IPS-NIHi7 (cell line): Measurements from ENCODE around the gene SMYD3.
"Not testable (repeated sequence)": the region's sequence is repeated elsewhere in the genome, so short reads cannot be mapped to it uniquely, and the experiment has no call there.

Experiments
- DNase-seq: peaks from one replicate; pipeline ENCODE4 v3.0.0; 2012; ENCODE audit warnings: mixed read lengths; ENCODE audit errors: extremely low spot score

Gene SMYD3

DNA sequence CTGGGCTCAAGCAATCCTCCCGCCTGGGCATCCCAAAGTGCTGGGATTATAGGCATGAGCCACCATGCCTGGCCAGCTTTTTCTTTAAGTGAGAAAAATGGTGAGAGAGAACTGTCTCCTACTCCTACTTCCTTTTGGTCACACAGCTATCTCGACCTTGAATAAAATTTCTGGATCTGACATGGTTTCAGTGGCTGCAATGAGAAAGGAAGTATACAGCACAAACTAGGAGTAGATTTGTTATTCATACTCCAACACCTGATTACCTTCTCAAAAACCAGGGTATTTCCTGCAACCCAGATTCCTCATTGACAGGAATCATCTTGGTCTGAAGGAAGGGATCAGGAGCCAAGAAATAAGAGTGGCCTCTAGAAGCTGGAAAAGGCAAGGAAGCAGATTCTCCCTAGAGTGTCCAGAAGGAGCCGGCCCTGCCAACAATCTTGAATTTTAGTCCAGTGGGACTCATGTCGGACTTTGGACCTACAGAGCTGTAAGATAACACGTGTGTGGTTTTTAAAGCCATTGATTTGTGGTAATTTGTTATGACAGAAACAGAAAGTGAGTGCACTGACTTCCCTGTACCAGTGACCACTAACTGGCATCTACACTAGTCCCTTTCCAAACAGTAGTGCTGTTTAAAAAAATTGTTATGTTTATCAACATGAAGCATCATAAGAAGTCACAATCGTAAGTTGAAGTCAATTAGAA is 516.6 kb downstream of the SMYD3 start:
- DNase-seq: no peak

GRCh38 chr1:245988393-245989078 is 518.5 kb downstream of the SMYD3 start:
- DNase-seq: no peak

DNA sequence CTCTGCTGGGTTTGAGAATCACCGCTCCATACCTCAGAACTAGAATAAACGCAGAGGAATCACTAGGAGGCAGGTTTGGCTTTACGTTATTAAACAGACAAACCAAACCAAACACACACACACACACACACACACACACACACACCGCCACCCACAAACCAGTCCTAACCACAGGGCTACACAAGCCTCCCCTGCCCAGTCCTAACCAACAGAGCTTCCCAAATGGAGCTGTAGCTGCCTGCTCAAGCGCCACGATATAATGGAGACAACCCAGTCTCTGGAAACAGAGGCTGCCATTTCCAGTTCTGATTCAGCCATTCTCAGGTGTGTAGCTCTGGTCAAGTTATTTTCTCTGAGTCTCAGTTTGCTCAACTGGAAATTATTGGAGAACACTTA is 519.1 kb downstream of the SMYD3 start:
- no peak for DNase-seq

DNA sequence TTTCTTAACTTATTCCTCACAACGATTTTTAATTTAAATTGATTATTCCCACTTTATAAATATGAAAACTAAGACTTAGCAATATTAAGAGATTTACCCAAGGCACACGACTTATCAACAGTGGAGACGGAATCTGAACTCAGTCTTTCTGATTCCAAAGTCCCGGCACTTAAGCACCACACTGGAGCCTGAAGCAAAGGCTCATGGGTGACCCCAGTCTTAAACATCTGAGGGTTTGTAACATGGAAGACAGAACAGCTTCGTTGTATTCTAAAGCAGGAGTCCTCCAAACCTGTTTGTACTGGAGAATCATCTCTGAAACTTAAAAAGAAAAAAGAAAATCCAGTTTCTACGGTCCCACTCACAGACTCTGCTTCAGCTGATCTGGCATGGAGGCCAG is 519.5 kb downstream of the SMYD3 start:
- no peak for DNase-seq

DNA sequence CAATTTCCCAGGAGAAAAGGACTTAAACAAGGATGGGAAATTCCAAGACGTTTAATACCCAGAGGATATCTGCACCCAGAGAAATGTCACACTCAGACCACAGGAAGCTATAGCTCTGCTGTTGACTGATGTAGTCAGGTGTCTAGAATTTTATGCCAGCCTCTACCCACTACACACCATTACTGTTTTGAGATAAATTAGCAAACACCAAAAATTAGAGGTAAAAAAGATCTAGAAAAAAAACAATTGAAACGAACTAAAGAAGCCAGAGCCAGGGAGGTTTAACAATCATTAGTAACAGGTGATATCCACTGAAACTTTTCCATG is 519.9 kb downstream of the SMYD3 start:
- DNase-seq: no peak

GRCh38 chr1:245986404-245987218 is 520.5 kb downstream of the SMYD3 start:
- DNase-seq: no peak

DNA sequence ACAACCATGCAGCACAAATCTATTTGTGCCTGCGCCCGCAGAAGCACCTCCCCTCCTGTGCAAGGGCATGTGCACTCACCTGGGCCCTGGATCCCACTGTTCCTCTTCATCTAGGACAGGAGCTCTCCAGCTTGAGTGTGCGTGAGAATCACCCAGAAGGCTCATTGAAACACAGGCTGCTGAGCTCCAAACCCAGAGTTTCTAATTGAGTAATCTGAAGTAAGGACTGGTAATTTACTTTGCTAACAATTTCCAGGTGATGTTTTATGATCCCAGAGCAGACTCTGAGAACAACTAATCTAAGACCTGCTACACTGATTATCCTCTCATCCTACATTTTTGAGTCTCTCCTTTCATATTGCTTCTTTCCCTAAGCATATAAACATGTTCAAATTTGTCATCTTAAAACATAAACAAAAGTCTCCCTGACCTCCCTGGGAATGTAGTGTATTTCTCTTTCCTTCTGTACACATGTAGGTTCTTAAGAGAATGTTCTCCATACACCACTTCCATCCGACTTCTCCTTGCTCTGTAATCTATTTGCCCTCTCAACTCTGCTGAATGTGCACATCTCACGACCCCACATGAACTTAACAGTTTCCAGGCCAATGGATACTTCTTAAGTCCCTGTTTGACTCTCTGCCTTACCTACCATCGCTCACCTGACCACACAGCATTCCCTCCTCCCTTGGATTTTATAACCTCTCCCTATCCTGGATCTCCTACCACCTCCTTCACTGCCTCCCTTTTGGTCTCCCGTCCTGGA is 522.5 kb downstream of the SMYD3 start:
- DNase-seq: no peak

DNA sequence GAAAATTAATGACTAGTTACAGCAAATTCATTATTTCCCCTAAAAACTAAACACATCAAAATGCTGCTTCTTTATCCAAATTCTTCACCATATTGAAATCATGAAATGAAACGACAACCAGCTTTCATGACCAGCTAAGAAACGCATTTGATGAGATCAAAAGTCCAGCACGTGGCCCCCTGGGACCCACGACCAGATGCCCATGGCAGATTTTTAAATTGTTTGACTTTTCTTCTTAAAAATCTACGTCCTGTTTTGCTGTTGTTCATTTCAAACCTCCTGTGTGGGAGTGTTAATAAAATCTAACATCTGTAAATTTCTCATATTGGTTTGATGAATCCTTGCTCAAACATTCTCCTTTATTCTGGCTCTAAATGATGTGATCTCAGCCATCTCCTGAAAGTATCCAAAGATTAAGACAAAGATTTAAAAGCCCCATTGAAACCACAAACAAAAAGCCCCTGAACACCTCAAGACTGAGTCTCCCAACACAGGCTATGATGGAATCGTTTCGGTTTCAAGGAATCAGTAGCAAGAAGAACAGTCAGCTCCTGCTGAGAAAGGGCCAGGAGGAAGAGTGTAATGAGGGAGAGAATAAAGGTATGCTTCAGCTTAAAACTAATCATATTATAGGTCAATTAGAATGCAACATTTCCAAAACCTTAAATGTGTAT is 523.6 kb downstream of the SMYD3 start:
- DNase-seq: no peak

DNA sequence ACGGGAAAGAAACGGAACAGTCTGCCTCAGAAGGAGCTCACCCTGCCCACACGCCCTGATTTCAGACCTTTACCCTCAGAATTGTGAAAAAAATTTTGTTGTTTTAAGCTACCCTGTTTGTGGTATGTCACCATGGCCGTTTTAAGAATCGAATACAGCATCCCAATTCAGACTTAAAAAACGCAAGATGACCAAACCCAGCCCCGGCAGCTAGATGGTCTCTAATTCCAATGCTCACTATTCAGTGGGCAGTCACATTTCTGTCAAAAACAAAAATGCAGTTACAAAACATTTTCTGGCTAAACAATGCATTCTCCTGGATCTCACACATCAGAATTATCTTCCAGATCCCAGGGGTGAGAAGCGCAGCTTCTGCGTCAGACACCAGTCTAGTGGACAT is 527.5 kb downstream of the SMYD3 start:
- DNase-seq: no peak

GRCh38 chr1:245978915-245979314 is 528.2 kb downstream of the SMYD3 start:
- DNase-seq: no peak

- DNase-seq: no peak
Observed at GRCh38 chr1:245972476-245972875, 534.6 kb downstream of the SMYD3 start.

- no peak for DNase-seq
Observed at GRCh38 chr1:245971711-245972085, 535.4 kb downstream of the SMYD3 start.

DNA sequence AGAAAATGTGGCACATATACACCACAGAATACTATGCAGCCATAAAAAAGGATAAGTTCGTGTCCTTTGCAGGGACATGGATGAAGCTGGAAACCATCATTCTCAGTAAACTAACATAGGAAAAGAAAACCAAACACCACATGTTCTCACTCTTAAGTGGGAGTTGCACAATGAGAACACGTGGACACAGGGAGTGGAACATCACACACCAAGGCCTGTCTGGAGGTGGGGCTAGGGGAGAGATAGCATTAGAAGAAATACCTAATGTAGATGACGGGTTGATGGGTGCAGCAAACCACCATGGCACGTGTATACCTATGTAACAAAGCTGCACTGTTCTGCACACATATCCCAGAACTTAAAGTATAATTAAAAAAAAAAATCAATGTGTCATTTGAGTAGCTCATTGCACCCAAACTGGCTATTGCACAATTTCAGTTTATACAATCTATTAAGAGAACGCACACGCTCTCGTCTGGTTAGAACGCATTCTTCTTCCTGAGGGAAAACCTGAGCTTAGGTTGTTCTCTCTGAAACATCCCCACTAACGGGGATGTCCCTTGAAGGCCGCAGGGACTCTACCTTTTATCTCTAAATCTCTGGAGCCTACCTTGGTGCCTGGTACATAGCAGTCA is 535.9 kb downstream of the SMYD3 start:
- not testable (repeated sequence) for DNase-seq

DNA sequence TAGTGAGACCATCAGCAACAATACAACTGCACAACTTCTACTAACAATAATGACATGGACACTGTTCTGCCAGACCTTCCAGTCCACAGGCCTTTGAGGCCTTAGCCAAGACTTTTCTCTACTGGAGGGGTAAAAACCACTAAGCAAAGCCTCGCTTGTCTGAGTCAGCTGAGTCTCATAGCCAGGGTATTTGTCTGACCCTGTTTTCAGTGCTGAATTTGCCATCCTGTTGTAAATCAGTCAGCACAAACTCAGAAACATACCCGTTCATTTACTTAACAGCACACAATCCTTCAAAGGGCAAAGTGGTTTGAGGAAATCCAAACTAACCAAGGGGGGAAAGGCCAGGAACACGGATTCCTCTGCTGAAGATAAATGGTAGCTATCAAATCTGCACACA is 537.8 kb downstream of the SMYD3 start:
- no peak for DNase-seq

DNA sequence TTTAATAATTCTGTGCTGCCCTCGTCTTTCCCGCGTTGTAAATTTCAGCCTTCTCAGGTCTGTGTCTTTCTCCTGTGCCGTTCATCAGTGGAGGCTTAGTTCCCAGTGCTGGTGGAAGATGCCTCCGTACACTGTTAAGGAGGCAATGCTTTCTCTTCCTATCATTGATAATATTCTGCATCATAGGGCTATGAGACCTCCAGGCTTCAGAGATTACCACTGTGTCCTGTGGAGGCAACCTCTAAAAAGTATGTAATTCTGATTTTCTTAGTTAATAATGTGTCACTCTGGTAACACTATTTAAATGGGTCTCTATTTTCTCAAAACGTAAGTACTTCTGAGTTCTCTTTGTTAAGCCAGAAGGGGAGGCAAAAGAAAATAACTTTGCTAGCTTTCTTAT is 538.3 kb downstream of the SMYD3 start:
- DNase-seq: no peak

DNA sequence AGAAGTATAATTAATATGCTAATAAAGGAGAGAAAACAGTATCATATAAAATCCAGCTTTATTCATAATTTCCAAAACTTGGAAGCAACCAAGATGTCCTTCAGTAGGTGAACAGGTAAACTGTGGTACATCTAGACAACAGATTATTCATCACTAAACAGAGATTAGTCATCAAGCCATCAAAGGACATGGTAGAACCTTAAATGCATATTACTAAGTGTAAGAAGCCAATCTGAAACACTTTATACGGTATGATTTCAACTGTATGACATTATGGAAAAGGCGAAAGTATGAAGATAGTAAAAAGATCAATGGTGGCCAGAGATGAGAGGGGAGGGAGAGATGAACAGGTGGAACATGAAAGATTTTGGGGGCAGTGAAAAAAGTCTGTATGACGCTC is 541.7 kb downstream of the SMYD3 start:
- no peak for DNase-seq

GRCh38 chr1:245963649-245964048 is 543.4 kb downstream of the SMYD3 start:
- no peak for DNase-seq

GRCh38 chr1:245962453-245962852 is 544.6 kb downstream of the SMYD3 start:
- no peak for DNase-seq

GRCh38 chr1:245961137-245961540 is 545.9 kb downstream of the SMYD3 start:
- no peak for DNase-seq

DNA sequence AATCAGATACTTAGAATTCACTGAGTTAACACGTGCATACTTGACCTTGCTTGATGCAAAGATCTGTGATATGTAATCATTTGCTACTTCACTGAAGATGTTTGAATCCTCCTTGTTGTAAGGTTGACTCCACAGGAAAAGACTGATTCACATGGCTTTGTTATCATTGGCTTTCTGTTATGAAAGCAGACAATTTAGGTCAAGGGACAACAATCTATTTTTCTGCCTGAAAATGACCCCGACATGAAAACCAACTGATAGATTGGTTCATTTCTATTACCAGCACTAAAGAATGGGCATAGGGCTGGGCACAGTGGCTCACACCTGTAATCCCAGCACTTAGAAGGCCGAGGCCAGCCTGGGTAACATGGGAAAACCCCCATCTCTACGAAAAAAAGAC is 546.9 kb downstream of the SMYD3 start:
- no peak for DNase-seq

- no peak for DNase-seq
Observed at GRCh38 chr1:245958016-245958415, 549.1 kb downstream of the SMYD3 start.
